ACHN (cell line): ENCODE results near the gene MAPT.
A peak's percentile ranks its signal among the peaks of the same experiment; 100 is the strongest.
"Not testable (repeated sequence)": the region's sequence is repeated elsewhere in the genome, so short reads cannot be mapped to it uniquely, and the experiment has no call there.

Experiments used
- DNase-seq: peaks from one replicate; pipeline ENCODE4 v3.0.0-alpha.2; 2015
- in situ Hi-C: cut with HindIII; loops from 2 replicates; pipeline ENCODE4 v1.10.0; 2017; ENCODE audit warnings: low sequenced_read_pairs, low pct_ligation_motif_present, low pct_unique_long_range_greater_than_20kb

MAPT gene

DNA sequence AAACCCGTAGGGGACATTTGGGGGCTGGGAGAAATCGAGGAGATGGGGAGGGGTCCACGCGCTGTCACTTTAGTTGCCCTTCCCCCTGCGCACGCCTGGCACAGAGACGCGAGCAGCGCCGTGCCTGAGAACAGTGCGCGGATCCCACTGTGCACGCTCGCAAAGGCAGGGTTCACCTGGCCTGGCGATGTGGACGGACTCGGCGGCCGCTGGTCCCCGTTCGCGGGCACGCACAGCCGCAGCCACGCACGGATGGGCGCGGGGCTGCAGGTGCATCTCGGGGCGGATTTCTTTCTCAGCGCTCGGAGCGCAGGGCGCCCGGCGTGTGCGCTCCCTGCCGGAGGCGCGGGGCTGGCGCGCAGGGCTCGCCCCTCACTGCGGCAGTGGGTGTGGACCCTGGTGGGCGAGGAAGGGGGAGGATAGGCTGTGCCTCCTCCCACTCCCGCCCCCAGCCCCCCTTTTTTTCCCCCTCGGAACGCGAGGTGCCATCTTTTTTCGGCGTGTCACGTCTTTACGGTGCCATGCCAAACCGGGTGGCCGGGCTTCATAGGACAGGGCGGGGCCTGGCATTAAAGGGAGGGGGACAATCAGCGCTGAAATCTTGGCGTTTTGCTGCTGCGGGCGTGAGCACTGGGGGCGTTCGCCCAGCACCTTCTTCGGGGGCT is 1.1 kb downstream of the MAPT start:
- DNase-seq = peak; percentile 23
- in situ Hi-C loops = no loop called here

DNA sequence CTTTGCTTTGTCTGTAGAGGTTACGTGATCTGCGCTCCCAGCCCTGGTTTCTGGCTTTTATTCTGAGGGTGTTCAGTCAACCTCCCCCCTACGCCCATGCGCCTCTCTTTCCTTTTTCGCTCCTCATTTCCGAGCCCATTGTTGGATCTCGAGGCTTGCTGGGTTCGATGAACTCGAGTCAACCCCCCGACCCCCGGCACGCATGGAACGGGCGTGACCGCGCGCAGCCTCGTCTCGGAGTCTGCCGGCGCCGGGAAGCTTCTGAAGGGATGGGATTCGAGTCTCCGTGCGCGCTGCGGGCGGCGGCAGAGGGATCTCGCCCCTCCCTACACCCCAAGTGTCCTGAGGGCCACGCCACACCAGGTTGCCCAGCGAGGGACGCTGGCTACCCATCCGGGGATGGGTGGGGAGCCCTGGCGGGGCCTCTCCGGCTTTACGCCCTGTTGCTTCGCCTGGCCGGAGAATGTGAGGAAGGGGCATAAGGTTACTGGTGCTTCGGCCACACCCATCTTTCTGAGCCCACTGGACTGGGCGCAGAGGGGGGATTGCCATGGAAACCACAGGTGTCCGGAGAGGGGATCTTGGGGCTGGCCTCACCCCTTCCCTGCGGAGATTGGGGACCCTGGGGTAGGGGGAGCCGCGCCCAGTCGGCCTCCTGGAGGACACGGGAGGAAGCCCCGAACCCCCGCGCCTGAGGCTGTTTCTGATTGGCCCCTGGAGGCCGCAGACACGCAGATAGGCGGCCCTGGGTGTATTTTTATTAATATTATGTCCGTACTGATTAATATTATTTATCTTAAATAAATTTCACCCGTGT is 1.8 kb downstream of the MAPT start:
- in situ Hi-C loops = no loop called here
- DNase-seq = no peak

DNA sequence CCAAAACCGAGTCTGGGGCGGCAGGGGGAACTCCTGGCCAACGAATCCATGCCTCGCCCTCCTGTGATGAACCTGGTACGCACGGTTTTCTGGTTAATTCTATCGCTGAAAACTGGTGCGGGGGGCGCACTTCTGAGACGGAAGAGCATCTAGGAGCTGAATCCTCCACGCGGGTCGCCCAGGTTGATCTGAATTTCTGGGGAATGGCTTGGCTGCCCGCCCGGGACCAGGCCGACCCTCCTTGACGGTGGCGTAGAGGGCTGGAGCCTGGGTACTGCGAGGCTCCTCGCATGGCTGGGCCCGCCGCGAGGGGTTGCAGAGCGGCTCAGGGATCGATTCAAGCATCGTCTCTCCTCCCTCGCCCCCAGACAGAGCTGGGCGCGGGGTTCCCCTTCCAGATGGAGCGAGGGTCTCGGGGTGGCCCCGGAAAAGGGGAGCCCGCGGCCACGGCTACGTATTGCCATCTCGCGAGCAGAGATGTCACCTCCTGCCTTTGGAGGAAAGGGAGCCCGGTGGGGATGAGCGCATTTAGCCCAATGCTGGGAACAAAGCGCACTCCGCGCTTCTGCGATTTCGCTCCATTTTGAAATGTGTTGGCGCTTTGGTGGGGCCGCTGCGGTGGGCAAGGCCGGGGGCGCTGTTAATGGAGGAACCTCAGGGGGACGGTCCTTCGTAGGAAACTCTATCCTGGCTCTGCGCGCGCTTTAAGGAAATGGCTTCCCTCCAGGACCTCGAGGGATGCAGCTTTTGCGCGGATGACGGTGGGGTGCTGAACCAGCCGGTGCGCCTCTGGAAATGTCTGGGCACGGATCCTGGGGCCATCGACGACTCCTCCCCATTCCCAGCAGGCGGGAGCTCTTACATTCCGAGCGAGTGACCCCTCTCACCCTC is 2.7 kb downstream of the MAPT start:
- DNase-seq = no peak
- in situ Hi-C loops = no loop called here

DNA sequence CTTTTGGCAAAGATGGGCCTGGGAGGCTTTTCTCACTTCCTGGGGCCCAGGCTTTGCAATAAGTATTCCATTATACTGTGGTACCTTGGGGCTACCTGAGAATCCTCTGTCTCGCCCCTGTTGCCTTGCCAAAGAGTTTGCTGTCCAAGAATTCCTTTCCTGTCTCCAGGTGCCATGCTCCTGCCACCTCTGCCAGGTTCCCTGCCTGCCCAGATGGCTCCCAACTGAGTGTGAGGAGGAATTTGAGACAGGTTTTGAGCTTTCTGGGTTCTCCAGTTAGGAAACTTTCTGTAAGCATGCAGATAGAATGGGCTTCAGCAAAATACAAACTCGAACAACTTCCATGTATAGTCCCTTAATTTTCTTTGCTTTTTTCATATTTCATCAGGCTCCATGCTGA is 5.8 kb downstream of the MAPT start:
- DNase-seq = no peak
- in situ Hi-C loops = no loop called here

DNA sequence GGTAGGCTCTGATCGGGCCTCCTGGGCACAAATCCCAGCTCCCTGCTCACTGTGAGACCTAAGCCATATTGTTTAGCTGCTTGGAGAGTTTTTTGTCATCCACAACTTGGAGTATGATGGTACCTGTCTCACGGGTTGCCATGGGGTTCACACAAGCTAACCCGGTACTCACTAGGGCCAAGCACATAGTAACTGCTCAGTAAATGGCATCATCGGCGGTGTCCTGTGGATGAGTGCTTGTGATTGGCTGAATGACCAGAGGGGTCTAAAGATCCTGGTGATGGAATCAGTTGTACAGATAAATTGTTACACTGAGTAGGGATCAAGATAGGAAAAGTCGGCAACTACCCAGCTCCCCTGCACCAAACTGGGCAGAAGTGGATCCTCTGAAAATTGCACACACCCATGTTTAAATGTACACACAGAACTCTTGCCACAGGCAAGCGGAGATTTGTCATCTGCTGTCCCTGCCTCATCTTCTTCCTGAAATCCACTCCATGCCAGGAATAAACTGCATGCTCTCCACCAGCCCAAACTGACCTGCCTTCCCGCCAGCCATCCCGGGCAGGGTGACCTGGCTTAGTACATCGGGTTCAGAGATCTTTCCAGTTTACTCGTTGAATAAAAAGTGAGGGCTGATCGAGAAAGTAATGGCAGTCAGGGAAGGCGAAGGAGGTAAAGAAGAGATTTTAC is 6.5 kb downstream of the MAPT start:
- in situ Hi-C loops = no loop called here

GRCh38 chr17:45902892-45903346 is 8.6 kb downstream of the MAPT start:
- in situ Hi-C loops = no loop called here
- no peak for DNase-seq

More for the DNA sequence above, 6.5 kb downstream of the MAPT start:
- no peak for DNase-seq

DNA sequence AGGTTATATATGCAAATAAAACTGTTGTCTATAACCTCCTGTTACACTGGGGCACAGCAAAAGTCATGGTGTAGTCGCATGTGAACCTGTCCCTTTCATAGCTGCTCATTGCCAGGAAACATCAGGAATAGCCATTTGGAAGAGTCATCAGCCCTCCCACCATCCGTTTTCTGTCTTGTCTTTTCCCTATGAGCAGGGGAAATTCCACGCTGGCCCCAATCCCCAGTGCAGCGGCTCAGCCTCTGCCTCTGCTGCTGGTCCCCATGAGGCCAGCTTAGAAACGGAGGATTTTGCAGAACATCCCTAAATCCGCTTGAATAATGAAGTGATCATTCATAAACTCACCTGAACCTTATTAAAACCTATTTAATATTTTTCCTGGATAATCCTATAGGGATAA is 10.5 kb downstream of the MAPT start:
- in situ Hi-C loops = no loop called here
- DNase-seq = no peak

GRCh38 chr17:45905814-45906213 is 11.5 kb downstream of the MAPT start:
- no peak for DNase-seq
- in situ Hi-C loops = no loop called here

GRCh38 chr17:45906237-45906636 is 11.9 kb downstream of the MAPT start:
- DNase-seq = no peak
- in situ Hi-C loops = no loop called here

GRCh38 chr17:45906927-45907622 is 12.7 kb downstream of the MAPT start:
- no peak for DNase-seq
- in situ Hi-C loops = no loop called here

DNA sequence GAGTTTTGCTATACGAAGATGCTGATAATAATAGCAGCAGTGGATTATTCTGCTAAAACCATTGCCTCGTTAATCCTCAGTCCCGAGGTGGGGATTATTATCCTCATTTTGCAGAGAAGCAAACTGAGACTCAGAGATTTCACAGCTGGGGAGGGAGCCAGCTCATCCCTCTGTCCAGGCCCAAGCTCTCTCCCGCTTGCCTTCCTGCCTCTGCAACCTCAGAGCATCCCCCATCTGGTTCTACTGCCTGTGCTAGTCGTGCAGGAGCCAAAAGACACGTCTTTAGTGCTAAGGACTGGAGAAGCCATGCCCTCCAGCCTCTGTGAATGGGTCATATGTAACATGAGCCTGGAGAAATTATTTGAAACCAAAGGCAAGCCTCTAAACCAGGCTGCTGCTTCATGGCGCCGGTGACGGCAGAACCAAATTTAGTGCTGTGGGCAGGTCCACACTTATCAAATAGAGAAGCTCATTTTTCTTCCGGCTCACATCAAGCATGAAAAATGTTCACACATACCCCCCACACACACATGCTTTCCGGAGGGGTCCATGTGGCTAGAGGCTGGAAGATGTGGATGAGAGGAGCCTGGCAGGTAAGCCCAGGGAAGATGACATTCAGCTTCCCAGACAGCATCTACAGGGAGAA is 13.5 kb downstream of the MAPT start:
- DNase-seq = no peak
- in situ Hi-C loops = no loop called here

- DNase-seq = no peak
- in situ Hi-C loops = no loop called here
Measured at GRCh38 chr17:45908460-45908859, 14.1 kb downstream of the MAPT start.

- in situ Hi-C loops = no loop called here
Measured at GRCh38 chr17:45908935-45909334, 14.6 kb downstream of the MAPT start.

DNA sequence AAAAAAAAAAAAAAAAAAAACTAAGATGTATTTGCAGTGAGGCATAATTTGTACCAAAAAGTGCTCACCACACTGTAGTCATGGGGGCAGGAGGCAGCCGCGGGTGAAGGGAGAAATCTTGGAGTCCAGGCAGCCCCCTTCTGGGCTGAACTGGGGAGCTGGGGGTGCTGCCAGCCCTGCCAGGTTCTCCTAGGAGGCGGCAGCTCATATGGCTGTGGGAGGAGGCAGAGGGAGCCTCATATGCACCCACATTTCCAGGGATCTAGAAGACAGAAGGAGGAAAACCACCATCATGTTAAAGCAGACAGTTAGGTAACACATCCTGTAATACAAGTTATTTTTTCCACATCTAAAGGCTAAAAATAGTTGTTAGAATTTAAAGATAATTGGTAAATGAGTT is 16.3 kb downstream of the MAPT start:
- in situ Hi-C loops = no loop called here
- DNase-seq = no peak

More at GRCh38 chr17:45908935-45909334, 14.6 kb downstream of the MAPT start:
- DNase-seq = no peak

DNA sequence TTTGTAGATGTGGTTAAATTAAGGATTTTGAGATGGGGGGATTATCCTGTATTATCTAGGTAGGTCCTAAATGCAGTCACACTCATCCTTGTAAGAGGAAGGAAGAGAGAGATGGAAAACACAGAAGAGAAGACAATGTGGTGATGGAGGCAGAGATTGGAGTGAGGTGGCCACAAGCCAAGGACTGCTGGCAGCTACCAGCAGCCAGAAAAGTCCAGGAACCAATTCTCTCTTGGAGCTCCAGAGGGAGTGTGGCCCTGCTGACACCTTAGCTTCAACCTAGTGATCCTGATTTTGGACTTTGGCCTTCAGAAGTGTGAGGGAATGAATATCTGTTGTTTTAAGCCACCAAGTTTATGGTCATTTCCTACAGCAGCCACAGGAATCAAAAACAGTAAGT is 18.0 kb downstream of the MAPT start:
- in situ Hi-C loops = no loop called here
- no peak for DNase-seq

DNA sequence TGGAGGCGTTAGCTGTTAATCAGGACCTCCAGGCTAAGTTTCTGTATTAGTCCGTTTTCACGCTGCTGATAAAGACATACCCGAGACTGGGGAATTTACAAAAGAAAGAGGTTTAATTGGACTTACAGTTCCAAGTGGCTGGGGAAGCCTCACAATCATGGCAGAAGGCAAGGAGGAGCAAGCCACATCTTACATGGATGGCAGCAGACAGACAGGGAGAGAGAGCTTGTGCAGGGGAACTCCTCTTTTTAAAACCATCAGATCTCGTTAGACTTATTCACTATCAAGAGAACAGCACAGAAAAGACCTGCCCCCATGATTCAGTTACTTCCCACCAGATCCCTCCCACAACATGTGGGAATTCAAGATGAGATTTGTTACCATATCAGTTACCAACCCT is 18.7 kb downstream of the MAPT start:
- DNase-seq, in situ Hi-C loops: not testable (repeated sequence)

GRCh38 chr17:45914047-45914717 is 19.8 kb downstream of the MAPT start:
- in situ Hi-C loops = no loop called here
- DNase-seq = no peak
